ENCODE results near the gene ITPKB. TPM values are rescaled to one million over a fixed set of nuclear protein-coding genes. Genes with fewer than 3 reads are reported as not detected.

Gene ITPKB
- total and polyA plus RNA-seq, 7 donors, result 1.4 to 80.9 (median 52.4) TPM

GRCh38 chr1:226610671-226611070 is 128.4 kb downstream of the ITPKB start:
- intact Hi-C loops (cut with DNase I), result no loop called here
- H3K4me3 ChIP-seq, result no peak overlapping the region
- no peak overlapping the region for H3K27ac ChIP-seq
- H3K9me3 ChIP-seq, result no peaks in the 10 kb centered on the region
- DNase-seq, result peak; percentile 32
- H3K36me3 ChIP-seq, result no peaks in the 10 kb centered on the region
- TF ChIP-seq EP300 (IDR thresholded peaks at IDR 0.05) (no peak), CTCF (IDR thresholded peaks at IDR 0.05) (no peak), POLR2AphosphoS5 (IDR thresholded peaks at IDR 0.05) (no peak), POLR2A (IDR thresholded peaks at IDR 0.05) (no peak)
- H3K27me3 ChIP-seq, result no peaks in the 10 kb centered on the region
- peaks cover 0 to 17% (median 12%) of the 10 kb centered on the region in 4 donors for H3K4me1 ChIP-seq
- 87 to 89% methylated on average over 7 of the region's 7 CpGs for WGBS, 2 donors

GRCh38 chr1:226609836-226610455 is 129.1 kb downstream of the ITPKB start:
- no peak overlapping the region for H3K27ac ChIP-seq
- DNase-seq, result peak; percentile 71

GRCh38 chr1:226608699-226609505 is 130.2 kb downstream of the ITPKB start:
- peak overlapping the region in 2 of 4 donors; percentile 15 to 27 for H3K27ac ChIP-seq
- no peaks in the 10 kb centered on the region for H3K27me3 ChIP-seq
- H3K4me1 ChIP-seq, result peaks cover 0 to 35% (median 27%) of the 10 kb centered on the region in 4 donors
- no peaks in the 10 kb centered on the region for H3K36me3 ChIP-seq
- no peak overlapping the region for H3K4me3 ChIP-seq
- WGBS, 2 donors, result 62 to 63% methylated on average over 18 of the region's 18 CpGs
- TF ChIP-seq POLR2AphosphoS5 (IDR thresholded peaks at IDR 0.05), result no peak
- TF ChIP-seq CTCF (IDR thresholded peaks at IDR 0.05), result peak; percentile 36 to 86 (median 74)
- TF ChIP-seq EP300 (IDR thresholded peaks at IDR 0.05), result no peak
- TF ChIP-seq POLR2A (IDR thresholded peaks at IDR 0.05), result no peak
- no peaks in the 10 kb centered on the region for H3K9me3 ChIP-seq
- intact Hi-C loops (cut with DNase I), result loop anchor here (1.0 to 10.0 kb wide), 2 partner anchors 62 to 184 kb away; no protein-coding TSS in a partner anchor
- peak; percentile 78 for DNase-seq

More at GRCh38 chr1:226609836-226610455, 129.1 kb downstream of the ITPKB start:
- intact Hi-C loops (cut with DNase I), result loop anchor here (1.0 to 10.0 kb wide), 2 partner anchors 63 to 185 kb away; no protein-coding TSS in a partner anchor
- 72 to 81% methylated on average over 11 of the region's 11 CpGs for WGBS, 2 donors
- Histone ChIP-seq H3K9me3 (no peaks in the 10 kb centered on the region), H3K36me3 (no peaks in the 10 kb centered on the region), H3K27me3 (no peaks in the 10 kb centered on the region), H3K4me3 (no peak overlapping the region), H3K4me1 (peaks cover 0 to 24% (median 17%) of the 10 kb centered on the region in 4 donors)
- no peak for TF ChIP-seq CTCF (IDR thresholded peaks at IDR 0.05)
- TF ChIP-seq POLR2A (IDR thresholded peaks at IDR 0.05), result no peak
- TF ChIP-seq POLR2AphosphoS5 (IDR thresholded peaks at IDR 0.05), result no peak
- no peak for TF ChIP-seq EP300 (IDR thresholded peaks at IDR 0.05)

GRCh38 chr1:226607821-226608220 is 131.3 kb downstream of the ITPKB start:
- 97 to 98% methylated on average over 1 of the region's 1 CpG for WGBS, 2 donors
- Histone ChIP-seq H3K4me3 (no peak overlapping the region), H3K36me3 (no peaks in the 10 kb centered on the region), H3K27me3 (no peaks in the 10 kb centered on the region), H3K9me3 (no peaks in the 10 kb centered on the region), H3K27ac (peak overlapping the region in 2 of 4 donors; percentile 8 to 82), H3K4me1 (peaks cover 0 to 46% (median 37%) of the 10 kb centered on the region in 4 donors)
- intact Hi-C loops (cut with DNase I), result loop anchor here (10.0 kb wide), 1 partner anchor 183 kb away; no protein-coding TSS in a partner anchor
- DNase-seq, result peak; percentile 46
- TF ChIP-seq POLR2AphosphoS5 (IDR thresholded peaks at IDR 0.05), result no peak
- no peak for TF ChIP-seq EP300 (IDR thresholded peaks at IDR 0.05)
- no peak for TF ChIP-seq CTCF (IDR thresholded peaks at IDR 0.05)
- no peak for TF ChIP-seq POLR2A (IDR thresholded peaks at IDR 0.05)
